ENCODE data around the gene DGKE.

Gene DGKE

GRCh38 chr17:56819431-56820145, 14.4 kb upstream of the DGKE start:
- Histone ChIP-seq H3K79me2 (ENCODE audit: insufficient read depth, low read length) (no peaks in the 10 kb centered on the region), H3K27ac (ENCODE audit: low read depth, low read length) (no peak overlapping the region), H3K9me3 (ENCODE audit: insufficient read depth, low read length) (no peaks in the 10 kb centered on the region), H3K4me2 (ENCODE audit: low read depth, low read length, poor library complexity, severe bottlenecking) (no peak overlapping the region), H2AFZ (ENCODE audit: low read depth, low read length, severe bottlenecking) (peak overlapping the region; percentile 1), H3K4me3 (ENCODE audit: insufficient read depth, low read length, poor library complexity, severe bottlenecking) (no peak overlapping the region), H3K27me3 (ENCODE audit: low read length) (no peaks in the 10 kb centered on the region), H3F3A (ENCODE audit: insufficient read depth) (no peaks in the 10 kb centered on the region), H3K36me3 (ENCODE audit: low read length) (no peaks in the 10 kb centered on the region), H3K9ac (ENCODE audit: low read length) (no peak overlapping the region), H4K20me1 (ENCODE audit: low read depth, low read length) (no peaks in the 10 kb centered on the region), H3K9me2 (replicated peaks; ENCODE audit: insufficient read depth, low read length) (no peaks in the 10 kb centered on the region)
- TF ChIP-seq EZH2phosphoT487 (conservative IDR thresholded peaks at IDR 0.05; ENCODE audit: low read length): no peak
- peak; percentile 80 for TF ChIP-seq CTCF (IDR thresholded peaks at IDR 0.05; ENCODE audit: insufficient read depth, low read length, poor library complexity, severe bottlenecking)

DNA sequence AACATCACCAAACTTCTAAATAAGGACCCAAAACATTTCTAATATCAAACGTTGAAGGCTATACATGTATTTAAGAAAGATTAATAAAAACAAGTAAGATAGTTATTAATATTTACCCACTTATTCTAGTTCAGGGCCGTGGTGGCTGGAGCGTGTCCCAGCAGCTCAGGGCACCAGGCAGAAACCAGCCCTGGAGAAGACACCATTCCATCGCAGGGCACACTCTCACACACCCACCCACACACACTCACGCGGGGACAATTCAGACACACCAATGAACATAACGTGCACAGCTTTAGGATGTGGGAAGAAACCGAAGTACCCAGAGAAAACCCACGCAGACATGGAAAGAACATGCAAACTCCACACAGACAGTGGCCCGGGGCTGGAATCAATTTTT, 13.7 kb upstream of the DGKE start:
- Histone ChIP-seq H3K9ac (ENCODE audit: low read length) (no peak overlapping the region), H3K4me3 (ENCODE audit: insufficient read depth, low read length, poor library complexity, severe bottlenecking) (no peak overlapping the region), H3K4me2 (ENCODE audit: low read depth, low read length, poor library complexity, severe bottlenecking) (no peak overlapping the region), H3K36me3 (ENCODE audit: low read length) (no peaks in the 10 kb centered on the region), H3K9me3 (ENCODE audit: insufficient read depth, low read length) (no peaks in the 10 kb centered on the region), H3K9me2 (replicated peaks; ENCODE audit: insufficient read depth, low read length) (no peaks in the 10 kb centered on the region), H4K20me1 (ENCODE audit: low read depth, low read length) (no peaks in the 10 kb centered on the region), H3K79me2 (ENCODE audit: insufficient read depth, low read length) (no peaks in the 10 kb centered on the region), H3F3A (ENCODE audit: insufficient read depth) (no peaks in the 10 kb centered on the region), H2AFZ (ENCODE audit: low read depth, low read length, severe bottlenecking) (no peak overlapping the region), H3K27ac (ENCODE audit: low read depth, low read length) (no peak overlapping the region), H3K27me3 (ENCODE audit: low read length) (no peaks in the 10 kb centered on the region)
- TF ChIP-seq EZH2phosphoT487 (conservative IDR thresholded peaks at IDR 0.05; ENCODE audit: low read length) (no peak), CTCF (IDR thresholded peaks at IDR 0.05; ENCODE audit: insufficient read depth, low read length, poor library complexity, severe bottlenecking) (no peak)

- no peaks in the 10 kb centered on the region for H3K9me2 ChIP-seq (replicated peaks; ENCODE audit: insufficient read depth, low read length)
- no peaks in the 10 kb centered on the region for H4K20me1 ChIP-seq (ENCODE audit: low read depth, low read length)
- no peak overlapping the region for H3K9ac ChIP-seq (ENCODE audit: low read length)
- no peak overlapping the region for H2AFZ ChIP-seq (ENCODE audit: low read depth, low read length, severe bottlenecking)
- H3K4me2 ChIP-seq (ENCODE audit: low read depth, low read length, poor library complexity, severe bottlenecking): no peak overlapping the region
- H3F3A ChIP-seq (ENCODE audit: insufficient read depth): no peaks in the 10 kb centered on the region
- no peaks in the 10 kb centered on the region for H3K27me3 ChIP-seq (ENCODE audit: low read length)
- H3K79me2 ChIP-seq (ENCODE audit: insufficient read depth, low read length): no peaks in the 10 kb centered on the region
- TF ChIP-seq CTCF (IDR thresholded peaks at IDR 0.05; ENCODE audit: insufficient read depth, low read length, poor library complexity, severe bottlenecking): no peak
- no peak for TF ChIP-seq EZH2phosphoT487 (conservative IDR thresholded peaks at IDR 0.05; ENCODE audit: low read length)
- H3K27ac ChIP-seq (ENCODE audit: low read depth, low read length): no peak overlapping the region
- no peaks in the 10 kb centered on the region for H3K36me3 ChIP-seq (ENCODE audit: low read length)
- H3K4me3 ChIP-seq (ENCODE audit: insufficient read depth, low read length, poor library complexity, severe bottlenecking): no peak overlapping the region
- H3K9me3 ChIP-seq (ENCODE audit: insufficient read depth, low read length): no peaks in the 10 kb centered on the region
Measured at GRCh38 chr17:56821847-56822534, 12.0 kb upstream of the DGKE start.
